ENCODE measurements around the gene LAGE3.

The LAGE3 gene

DNA sequence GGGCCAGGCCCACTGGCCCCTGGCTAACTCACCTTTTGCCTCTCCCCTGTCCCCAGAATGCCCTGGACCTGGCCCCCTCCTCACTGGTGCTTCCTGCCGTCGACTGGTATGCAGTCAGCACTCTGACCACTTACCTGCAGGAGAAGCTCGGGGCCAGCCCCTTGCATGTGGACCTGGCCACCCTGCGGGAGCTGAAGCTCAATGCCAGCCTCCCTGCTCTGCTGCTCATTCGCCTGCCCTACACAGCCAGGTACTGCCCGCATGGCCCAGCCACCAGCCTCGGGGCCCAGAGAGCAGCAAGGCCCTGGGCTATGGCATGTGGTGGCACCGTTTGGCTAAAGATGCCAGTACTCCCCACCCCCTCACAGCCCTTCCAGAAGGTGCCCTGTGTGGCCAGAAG is 46.9 kb downstream of the LAGE3 start:
- DNase-seq (ENCODE audit: low spot score) (no peak), ATAC-seq (ENCODE audit: low read depth) (no peak)
- TF ChIP-seq, protein P1, sequence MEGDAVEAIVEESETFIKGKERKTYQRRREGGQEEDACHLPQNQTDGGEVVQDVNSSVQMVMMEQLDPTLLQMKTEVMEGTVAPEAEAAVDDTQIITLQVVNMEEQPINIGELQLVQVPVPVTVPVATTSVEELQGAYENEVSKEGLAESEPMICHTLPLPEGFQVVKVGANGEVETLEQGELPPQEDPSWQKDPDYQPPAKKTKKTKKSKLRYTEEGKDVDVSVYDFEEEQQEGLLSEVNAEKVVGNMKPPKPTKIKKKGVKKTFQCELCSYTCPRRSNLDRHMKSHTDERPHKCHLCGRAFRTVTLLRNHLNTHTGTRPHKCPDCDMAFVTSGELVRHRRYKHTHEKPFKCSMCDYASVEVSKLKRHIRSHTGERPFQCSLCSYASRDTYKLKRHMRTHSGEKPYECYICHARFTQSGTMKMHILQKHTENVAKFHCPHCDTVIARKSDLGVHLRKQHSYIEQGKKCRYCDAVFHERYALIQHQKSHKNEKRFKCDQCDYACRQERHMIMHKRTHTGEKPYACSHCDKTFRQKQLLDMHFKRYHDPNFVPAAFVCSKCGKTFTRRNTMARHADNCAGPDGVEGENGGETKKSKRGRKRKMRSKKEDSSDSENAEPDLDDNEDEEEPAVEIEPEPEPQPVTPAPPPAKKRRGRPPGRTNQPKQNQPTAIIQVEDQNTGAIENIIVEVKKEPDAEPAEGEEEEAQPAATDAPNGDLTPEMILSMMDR (IDR thresholded peaks at IDR 0.05; ENCODE audit: poor library complexity, severe bottlenecking): no peak
- Histone ChIP-seq H3K9me3 (ENCODE audit: severe bottlenecking) (no peaks in the 10 kb centered on the region), H3K4me1 (ENCODE audit: insufficient read depth, poor library complexity, severe bottlenecking) (no peaks in the 10 kb centered on the region), H3K27me3 (ENCODE audit: insufficient read depth, poor library complexity, severe bottlenecking) (no peaks in the 10 kb centered on the region), H3K36me3 (ENCODE audit: low read depth) (no peaks in the 10 kb centered on the region), H3K4me3 (ENCODE audit: severe bottlenecking) (no peak overlapping the region), H3K27ac (ENCODE audit: poor library complexity, severe bottlenecking) (no peak overlapping the region)

DNA sequence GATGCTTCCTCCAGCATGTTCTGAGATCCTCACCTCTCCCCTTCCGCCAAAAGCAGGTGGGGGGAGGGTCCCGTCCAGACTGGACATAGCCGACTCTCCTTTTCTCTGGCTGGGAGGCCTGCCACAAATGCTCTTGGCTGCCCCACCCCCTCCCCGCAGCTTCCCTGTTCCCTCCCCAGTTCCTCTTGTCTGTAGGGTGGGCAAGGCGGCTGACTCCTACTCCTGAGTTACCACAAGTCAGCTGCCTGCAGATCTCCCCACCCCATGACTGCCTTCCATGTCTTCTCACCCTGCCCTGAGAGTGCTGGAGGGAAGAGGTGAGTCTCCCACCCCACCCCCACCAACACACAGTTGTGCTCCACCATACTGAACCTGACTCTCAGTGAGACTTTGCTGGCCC is 47.7 kb downstream of the LAGE3 start:
- ATAC-seq (ENCODE audit: low read depth): no peak

GRCh38 chrX:154430916-154431315 is 48.2 kb downstream of the LAGE3 start:
- Histone ChIP-seq H3K27me3 (ENCODE audit: insufficient read depth, poor library complexity, severe bottlenecking) (no peaks in the 10 kb centered on the region), H3K9me3 (ENCODE audit: severe bottlenecking) (no peaks in the 10 kb centered on the region), H3K4me1 (ENCODE audit: insufficient read depth, poor library complexity, severe bottlenecking) (no peaks in the 10 kb centered on the region), H3K4me3 (ENCODE audit: severe bottlenecking) (no peak overlapping the region), H3K36me3 (ENCODE audit: low read depth) (no peaks in the 10 kb centered on the region), H3K27ac (ENCODE audit: poor library complexity, severe bottlenecking) (no peak overlapping the region)
- DNase-seq (ENCODE audit: low spot score) (no peak), ATAC-seq (ENCODE audit: low read depth) (no peak)
- TF ChIP-seq, protein P1 (IDR thresholded peaks at IDR 0.05; ENCODE audit: poor library complexity, severe bottlenecking): no peak

More for the DNA sequence above, 47.7 kb downstream of the LAGE3 start:
- Histone ChIP-seq H3K27ac (ENCODE audit: poor library complexity, severe bottlenecking) (no peak overlapping the region), H3K4me1 (ENCODE audit: insufficient read depth, poor library complexity, severe bottlenecking) (no peaks in the 10 kb centered on the region), H3K4me3 (ENCODE audit: severe bottlenecking) (no peak overlapping the region), H3K9me3 (ENCODE audit: severe bottlenecking) (no peaks in the 10 kb centered on the region), H3K36me3 (ENCODE audit: low read depth) (no peaks in the 10 kb centered on the region), H3K27me3 (ENCODE audit: insufficient read depth, poor library complexity, severe bottlenecking) (no peaks in the 10 kb centered on the region)
- TF ChIP-seq, protein P1 (IDR thresholded peaks at IDR 0.05; ENCODE audit: poor library complexity, severe bottlenecking): no peak
- no peak for DNase-seq (ENCODE audit: low spot score)

- Histone ChIP-seq H3K9me3 (ENCODE audit: severe bottlenecking) (no peaks in the 10 kb centered on the region), H3K27me3 (ENCODE audit: insufficient read depth, poor library complexity, severe bottlenecking) (no peaks in the 10 kb centered on the region), H3K36me3 (ENCODE audit: low read depth) (no peaks in the 10 kb centered on the region), H3K4me1 (ENCODE audit: insufficient read depth, poor library complexity, severe bottlenecking) (no peaks in the 10 kb centered on the region), H3K4me3 (ENCODE audit: severe bottlenecking) (no peak overlapping the region), H3K27ac (ENCODE audit: poor library complexity, severe bottlenecking) (no peak overlapping the region)
- no peak for ATAC-seq (ENCODE audit: low read depth)
- TF ChIP-seq, protein P1 (IDR thresholded peaks at IDR 0.05; ENCODE audit: poor library complexity, severe bottlenecking): no peak
- no peak for DNase-seq (ENCODE audit: low spot score)
Measured at GRCh38 chrX:154430479-154430878, 48.6 kb downstream of the LAGE3 start.

GRCh38 chrX:154429711-154430110 is 49.4 kb downstream of the LAGE3 start:
- H3K27ac ChIP-seq (ENCODE audit: poor library complexity, severe bottlenecking): no peak overlapping the region
- TF ChIP-seq, protein P1 (IDR thresholded peaks at IDR 0.05; ENCODE audit: poor library complexity, severe bottlenecking): no peak
- H3K36me3 ChIP-seq (ENCODE audit: low read depth): no peaks in the 10 kb centered on the region
- peak overlapping the region; percentile 68 for H3K4me3 ChIP-seq (ENCODE audit: severe bottlenecking)
- H3K4me1 ChIP-seq (ENCODE audit: insufficient read depth, poor library complexity, severe bottlenecking): no peaks in the 10 kb centered on the region
- ATAC-seq (ENCODE audit: low read depth): no peak
- H3K9me3 ChIP-seq (ENCODE audit: severe bottlenecking): no peaks in the 10 kb centered on the region
- DNase-seq (ENCODE audit: low spot score): no peak
- no peaks in the 10 kb centered on the region for H3K27me3 ChIP-seq (ENCODE audit: insufficient read depth, poor library complexity, severe bottlenecking)
